DMS79 treated with DMSO at 0.1 percent for 48 hours (cell line): Measurements from ENCODE around the gene PNP.

ENCODE experiments used
- DNase-seq: peaks from one replicate; lab custom pipeline; 2025; lab: John Stamatoyannopoulos, UW

Gene PNP

GRCh38 chr14:20455355-20456300, 13.6 kb upstream of the PNP start:
- DNase-seq, result no peak

GRCh38 chr14:20456971-20457370, 12.2 kb upstream of the PNP start:
- no peak for DNase-seq

GRCh38 chr14:20458031-20458789, 11.0 kb upstream of the PNP start:
- DNase-seq, result no peak

GRCh38 chr14:20460458-20461224, 8.6 kb upstream of the PNP start:
- DNase-seq, result peak; percentile 37

GRCh38 chr14:20461225-20462141, 7.7 kb upstream of the PNP start, which contains the start of gene PIP4P1:
TSS of gene PIP4P1 (minus strand) at chr14:20461434. CDS start at chr14:20461325, 109 bp downstream.
- DNase-seq, result peak; percentile 100

DNA sequence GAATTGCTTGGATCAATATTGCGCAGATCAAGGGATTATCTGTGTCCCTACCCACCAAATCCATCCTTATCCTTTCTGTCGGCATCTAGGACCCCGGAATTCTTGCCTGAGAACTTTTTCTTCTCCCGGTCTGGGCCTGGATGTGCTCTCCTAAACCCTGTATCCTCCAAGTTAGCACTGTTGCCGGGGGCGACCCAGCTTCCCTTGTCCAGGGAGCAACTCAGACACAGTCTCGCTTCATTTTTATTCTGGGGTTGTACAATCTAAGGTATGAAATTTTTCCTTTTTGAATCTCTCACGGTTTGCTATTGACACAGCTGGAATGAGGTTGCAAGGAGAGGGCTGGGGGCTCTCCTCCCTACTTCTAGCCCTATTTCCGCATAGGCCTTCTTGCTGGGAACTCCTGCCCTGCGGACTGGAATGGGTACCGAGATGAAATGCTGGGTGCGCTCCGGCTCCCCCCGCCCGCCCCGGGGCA, 403 bp upstream of the PNP start:
- peak; percentile 75 for DNase-seq

- peak; percentile 78 for DNase-seq
Measured at GRCh38 chr14:20469890-20470602, 840 bp downstream of the PNP start.

GRCh38 chr14:20470603-20470901, 1.3 kb downstream of the PNP start:
- no peak for DNase-seq

DNA sequence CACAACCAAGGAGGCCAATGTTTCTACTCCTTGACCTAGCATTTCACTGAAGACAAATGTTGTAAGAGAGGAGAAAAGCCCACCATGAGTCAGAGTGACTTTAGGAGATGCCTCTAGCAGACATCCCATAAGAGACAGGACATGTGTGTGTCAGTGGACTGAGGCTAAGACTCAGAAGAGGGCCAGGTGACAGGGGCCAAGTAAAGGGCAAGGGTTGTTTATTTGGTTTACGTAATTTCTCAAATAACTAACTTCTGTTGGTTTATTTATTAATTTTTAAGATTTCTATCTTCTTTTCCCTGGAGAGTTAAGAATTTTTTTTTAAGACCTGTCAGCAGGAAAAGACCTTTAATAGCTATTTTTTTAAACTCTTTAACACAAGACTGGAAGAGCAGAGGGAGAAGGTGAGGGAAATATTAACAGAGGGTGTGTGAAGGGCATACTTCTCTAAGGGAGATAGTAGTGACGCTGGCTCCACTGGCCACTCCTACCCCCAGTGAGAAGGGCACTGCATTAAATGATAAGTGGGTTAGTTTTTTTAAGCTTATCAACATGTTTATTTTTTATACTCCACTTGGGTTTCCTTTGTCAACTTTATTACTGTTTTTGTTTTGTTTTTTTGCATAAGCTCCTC, 3.4 kb downstream of the PNP start:
- no peak for DNase-seq

GRCh38 chr14:20476776-20477175, 7.6 kb downstream of the PNP start:
- DNase-seq, result no peak

DNA sequence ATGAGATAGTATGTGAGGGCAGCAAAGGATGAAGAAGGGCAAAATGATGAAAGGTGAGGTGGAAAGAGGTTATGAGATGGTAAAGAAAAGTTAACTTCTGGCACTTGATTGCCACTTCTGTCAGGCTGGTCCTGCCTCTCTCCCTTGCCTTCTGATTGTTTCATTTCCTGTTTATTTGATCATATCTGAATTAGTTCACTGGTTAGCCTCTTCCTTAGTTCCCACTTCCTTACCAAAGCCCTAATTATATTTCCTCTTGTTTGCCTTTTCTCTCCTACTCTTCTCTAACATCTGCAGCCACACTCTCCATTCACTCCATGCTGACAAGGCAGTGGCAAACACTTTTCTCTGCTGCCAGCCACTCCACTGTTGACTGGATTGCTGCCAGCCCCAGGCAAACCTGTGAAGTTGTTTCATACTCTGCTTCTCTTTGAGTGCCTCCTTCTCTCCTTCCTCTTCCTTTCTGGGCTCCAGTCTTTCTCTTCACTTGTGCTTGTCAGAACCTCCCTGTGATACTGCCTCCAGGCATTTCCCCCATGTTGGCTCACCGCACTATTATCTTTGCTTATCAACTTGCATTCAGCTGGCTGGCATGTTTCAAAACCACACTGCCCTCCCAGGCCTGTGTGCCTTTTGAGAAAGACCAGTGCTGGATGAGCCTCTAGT, 8.1 kb downstream of the PNP start:
- peak; percentile 98 for DNase-seq

- DNase-seq, result no peak
Measured at GRCh38 chr14:20478894-20479293, 9.7 kb downstream of the PNP start.

DNA sequence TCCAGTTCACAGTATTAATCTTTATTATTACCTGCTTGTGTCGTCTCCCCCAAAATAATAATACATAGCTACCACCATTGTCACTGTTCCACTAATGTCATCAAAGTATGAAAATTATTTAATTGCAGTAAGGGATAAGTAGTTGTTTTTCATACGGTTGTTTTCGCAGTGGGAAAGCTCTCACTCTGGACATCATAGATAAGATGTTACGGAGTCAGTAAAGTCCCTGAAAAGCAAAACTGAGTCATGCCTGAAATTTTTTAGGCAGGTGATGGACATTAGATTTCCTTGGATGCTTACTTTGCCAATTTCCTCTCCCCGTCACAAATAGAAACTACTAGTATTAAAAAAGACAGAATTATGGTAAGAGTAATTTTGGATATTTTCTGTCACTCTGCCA, 13.2 kb downstream of the PNP start:
- no peak for DNase-seq

- no peak for DNase-seq
Measured at GRCh38 chr14:20485900-20486299, 16.7 kb downstream of the PNP start.

DNA sequence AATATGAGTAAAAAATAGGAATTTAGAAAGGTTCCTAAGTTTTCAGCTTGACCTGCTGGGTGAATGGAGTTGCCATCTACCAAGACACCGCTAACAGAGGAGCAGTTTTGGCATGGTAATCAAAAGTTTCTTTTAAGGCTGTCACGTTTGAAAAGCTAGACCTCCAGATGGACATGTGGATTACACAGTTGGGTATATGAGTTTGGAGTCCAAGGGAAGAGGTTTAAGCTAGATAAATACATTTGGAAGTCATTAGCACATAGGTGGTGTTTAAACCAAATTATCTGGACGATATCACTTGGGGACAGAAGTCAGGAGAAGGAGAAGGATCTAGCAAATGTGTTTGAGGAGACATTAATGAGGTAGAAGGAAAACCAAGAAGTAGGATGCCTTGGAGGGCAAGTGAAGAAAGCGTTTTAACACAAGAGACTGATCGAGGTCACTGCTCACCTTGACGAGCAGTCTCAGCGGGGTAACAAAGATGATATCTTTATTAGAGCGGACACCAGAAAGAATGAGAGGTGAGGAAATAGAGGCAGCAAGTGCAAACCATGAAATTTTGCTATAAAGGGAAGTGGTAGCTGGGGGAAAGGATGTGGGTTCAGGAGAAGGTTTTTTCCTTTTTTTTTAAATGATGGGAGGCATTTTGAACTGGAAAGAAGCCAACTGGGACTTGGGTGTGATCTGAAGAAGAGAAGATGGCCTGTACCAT, 17.6 kb downstream of the PNP start:
- DNase-seq, result no peak

DNA sequence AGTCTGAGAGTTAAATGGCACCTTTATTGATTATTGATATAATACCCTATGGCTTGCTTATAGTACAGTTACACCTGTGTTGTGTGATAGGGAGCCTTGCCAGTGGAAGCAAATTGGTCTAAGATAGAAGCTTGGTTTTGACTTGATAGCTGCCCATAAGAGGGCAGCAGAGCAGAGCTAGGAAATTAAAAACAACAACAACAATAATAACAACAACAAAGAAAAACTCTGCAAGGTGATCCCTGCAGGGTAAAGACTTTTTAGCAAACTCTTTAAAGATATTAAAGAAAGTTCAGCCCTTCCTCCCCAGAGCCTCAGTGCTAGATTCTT, 18.2 kb downstream of the PNP start:
- no peak for DNase-seq

DNA sequence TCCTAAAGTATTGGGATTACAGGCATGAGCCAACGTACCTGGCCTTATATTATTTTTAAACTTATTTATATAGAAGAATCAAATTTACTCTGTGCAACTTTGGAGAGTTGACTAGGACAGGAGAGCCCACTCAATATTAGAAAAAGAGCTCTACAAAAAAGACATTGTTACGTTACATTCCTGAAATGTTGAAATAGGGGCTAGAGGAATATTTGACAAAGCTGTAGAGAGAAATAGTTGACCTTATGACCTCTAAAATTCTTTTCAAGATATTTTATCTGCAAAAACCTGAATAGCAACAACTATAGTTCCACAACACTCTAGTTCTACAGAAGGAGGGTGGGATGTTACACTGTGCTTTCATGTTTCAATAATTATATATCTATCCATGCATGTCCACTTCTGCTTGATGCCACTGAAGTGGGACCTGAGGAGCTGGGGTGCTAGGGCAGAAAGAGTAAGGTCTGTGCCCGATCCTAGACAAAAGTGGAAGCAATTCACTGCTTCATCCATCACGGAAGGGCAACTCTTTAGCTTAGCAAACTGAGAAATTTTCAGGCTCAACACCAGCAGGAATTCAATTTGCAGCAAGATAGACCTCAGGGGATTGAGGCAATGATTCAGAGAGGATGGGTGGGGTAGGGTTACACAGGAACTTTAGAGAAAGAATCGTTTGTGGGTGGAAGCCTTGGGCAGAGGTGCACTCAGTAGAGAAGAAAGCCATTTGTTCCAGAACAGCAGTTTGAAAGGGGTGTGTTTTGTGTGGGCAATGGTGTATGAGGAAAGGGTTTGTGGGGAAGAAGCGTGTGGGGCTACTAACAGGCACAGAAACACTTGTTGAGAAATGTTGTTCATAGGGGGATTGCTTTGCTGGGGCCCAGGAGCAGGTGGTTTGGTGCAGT, 20.1 kb downstream of the PNP start:
- DNase-seq, result peak; percentile 15

DNA sequence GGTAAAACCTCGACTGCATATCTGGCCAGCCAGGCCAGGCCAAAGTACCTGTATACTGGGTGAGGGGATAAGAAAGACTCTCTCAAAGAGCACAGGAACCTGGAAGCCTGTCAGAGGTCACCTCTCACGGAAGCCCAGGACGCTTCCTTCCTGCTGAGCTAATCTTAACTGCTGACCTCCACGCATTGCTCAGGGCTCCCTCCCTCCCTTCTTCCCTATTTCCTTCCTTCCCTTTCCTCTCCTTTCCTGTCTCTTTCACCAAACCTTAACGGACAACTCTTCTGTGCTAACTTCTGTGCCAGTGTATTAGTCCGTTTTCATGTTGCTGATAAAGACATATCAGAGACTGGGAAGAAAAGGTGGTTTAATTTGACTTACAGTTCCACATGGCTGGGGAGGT, 21.4 kb downstream of the PNP start:
- DNase-seq, result no peak
